ENCODE results near the gene MEF2B.

- no peak for TF ChIP-seq POLR2A (IDR thresholded peaks at IDR 0.05; ENCODE audit: low read depth, low read length)
- TF ChIP-seq FOS (IDR thresholded peaks at IDR 0.05; ENCODE audit: borderline replicate concordance, insufficient read depth, low read length), result no peak
- no peak for TF ChIP-seq CTCF (IDR thresholded peaks at IDR 0.05; ENCODE audit: extremely low read depth in 1 of 2, insufficient read depth in 1 of 2, low read depth in 1 of 2, low read length in 2 of 2)
- TF ChIP-seq GATA2 (IDR thresholded peaks at IDR 0.05; ENCODE audit: insufficient read depth, insufficient read length, low read depth, low read length), result no peak
Measured at GRCh38 chr19:19215792-19216191, 45.7 kb upstream of the MEF2B start.
